HCT116 (cell line): ENCODE results near the gene C9orf85. TPM values are rescaled to one million over a fixed set of nuclear protein-coding genes. Genes with fewer than 3 reads are reported as not detected.

ENCODE experiments used
- ATAC-seq: fragments of 200-7000 bp; cut with Tn5 transposase; 2 replicates; pipeline ENCODE4 v1.9.1; 2020; ENCODE audit warnings: mild to moderate bottlenecking, moderate library complexity
- BruUV-seq: library from RNA; stranded (reverse); fragments of 400-500 nt; replicated peaks from 2 replicates; lab custom pipeline; 2021; lab: Mats Ljungman, UMichigan
- CTCF ChIA-PET: fragments of 300-600 bp; sonication (Branson Sonifier 250); formaldehyde crosslinking; loops from one replicate; lab custom pipeline; 2021; ENCODE audit warnings: antibody characterized with exemption; lab: Charles Lee
- POLR2A ChIA-PET: fragments of 300-600, 350-600 bp; sonication (Branson Sonifier 250); formaldehyde crosslinking; loops from one replicate; lab custom pipeline; 2021; ENCODE audit warnings: antibody characterized with exemption; lab: Charles Lee
- RAD21 ChIA-PET, 2 experiments: fragments of 300-600 bp; sonication (Branson Sonifier 250); formaldehyde crosslinking; loops; one replicate each; lab custom pipeline; 2023; ENCODE audit warnings: low total read pairs in 2 of 2; ENCODE audit not compliant: uncharacterized antibody in 2 of 2, unreplicated experiment in 2 of 2, low non-redundant PET in 1 of 2; lab: Charles Lee
- DNase-seq: peaks from one replicate; pipeline ENCODE4 v3.0.0-alpha.2; 2010; ENCODE audit warnings: low read depth, low spot score
- H2AFZ ChIP-seq: fragments of 200-600 bp; shearing (Covaris generic), sonication (generic); 2 replicates; pipeline ENCODE4 v1.6.1; 2017; ENCODE audit warnings: low read depth, mixed run types, mixed read lengths, antibody characterized with exemption, low read length; ENCODE audit not compliant: poor library complexity, severe bottlenecking
- H3K27ac ChIP-seq: 2 replicates; pipeline ENCODE4 v1.5.1; 2012; ENCODE audit warnings: low read depth, low read length
- H3K27me3 ChIP-seq: fragments of 200-600 bp; sonication (generic); 2 replicates; pipeline ENCODE4 v1.6.1; 2016; ENCODE audit warnings: mixed run types, low read length, mixed read lengths; ENCODE audit not compliant: insufficient read depth
- H3K36me3 ChIP-seq, 2 experiments: fragments of 200-500 bp in 1 of 2; fragments of 200-600 bp in 1 of 2; sonication (Bioruptor generic) in 1 of 2; sonication (generic) in 1 of 2; 2 replicates each; pipeline versions ENCODE4 v1.5.1 to v1.6.1; 2014 to 2016; ENCODE audit warnings: low read length in 2 of 2, inconsistent platforms in 1 of 2, mixed read lengths in 1 of 2, mixed run types in 1 of 2; ENCODE audit not compliant: insufficient read depth in 2 of 2, control insufficient read depth in 1 of 2
- H3K4me1 ChIP-seq, 2 experiments: fragments of 200-600 bp in 1 of 2; sonication (generic) in 1 of 2; 2 replicates each; pipeline versions ENCODE4 v1.5.1 to v1.6.1; 2012 to 2017; ENCODE audit warnings: low read length in 2 of 2, inconsistent platforms in 1 of 2, mild to moderate bottlenecking in 1 of 2, mixed read lengths in 1 of 2, mixed run types in 1 of 2, moderate library complexity in 1 of 2; ENCODE audit not compliant: insufficient read depth in 2 of 2, control insufficient read depth in 1 of 2
- H3K4me2 ChIP-seq: fragments of 200-600 bp; sonication (generic); 2 replicates; pipeline ENCODE4 v1.6.1; 2017; ENCODE audit warnings: mixed run types, low read length, mixed read lengths
- H3K4me3 ChIP-seq, 2 experiments: fragments of 200-600 bp in 1 of 2; sonication (generic) in 1 of 2; replicated peaks in 1 of 2; 2 replicates each; pipeline ENCODE4 v1.5.1; 2011 to 2016; ENCODE audit warnings: low read length in 2 of 2, control low read depth in 1 of 2, low read depth in 1 of 2, mild to moderate bottlenecking in 1 of 2, mixed read lengths in 1 of 2, mixed run types in 1 of 2
- H3K79me2 ChIP-seq: fragments of 200-600 bp; sonication (generic); 2 replicates; pipeline ENCODE4 v1.6.1; 2017; ENCODE audit warnings: mild to moderate bottlenecking, mixed run types, low read length, moderate library complexity, mixed read lengths; ENCODE audit not compliant: insufficient read depth
- H3K9ac ChIP-seq: fragments of 200-600 bp; sonication (generic); 2 replicates; pipeline ENCODE4 v1.6.1; 2016; ENCODE audit warnings: low read length, mixed read lengths
- H3K9me2 ChIP-seq: fragments of 200-600 bp; sonication (generic), shearing (Covaris generic); 2 replicates; pipeline ENCODE4 v1.6.1; 2017; ENCODE audit warnings: mixed run types, mild to moderate bottlenecking, moderate library complexity; ENCODE audit not compliant: insufficient read depth
- H3K9me3 ChIP-seq, 2 experiments: fragments of 200-500 bp in 1 of 2; fragments of 200-600 bp in 1 of 2; sonication (Bioruptor generic) in 1 of 2; sonication (generic) in 1 of 2; 2 replicates each; pipeline ENCODE4 v1.6.1; 2014 to 2017; ENCODE audit warnings: low read length in 2 of 2, mixed read lengths in 2 of 2, inconsistent platforms in 1 of 2, low read depth in 1 of 2, mild to moderate bottlenecking in 1 of 2, mixed run types in 1 of 2, moderate library complexity in 1 of 2; ENCODE audit not compliant: control insufficient read depth in 1 of 2, insufficient read depth in 1 of 2
- H4K20me1 ChIP-seq: fragments of 200-600 bp; sonication (generic), shearing (Covaris generic); 2 replicates; pipeline ENCODE4 v1.6.1; 2017; ENCODE audit warnings: mixed run types, mild to moderate bottlenecking, moderate library complexity; ENCODE audit not compliant: insufficient read depth
- CEBPB ChIP-seq: IDR thresholded peaks from 2 replicates; pipeline ENCODE4 v1.6.1; 2012; ENCODE audit warnings: low read depth
- EGR1 ChIP-seq: IDR thresholded peaks from 2 replicates; pipeline ENCODE4 v1.6.1; 2012; ENCODE audit warnings: low read depth
- EZH2 ChIP-seq: fragments of 200-600 bp; sonication (generic); IDR thresholded peaks from 2 replicates; pipeline ENCODE4 v1.6.1; 2017; ENCODE audit warnings: antibody characterized with exemption, mixed run types
- EZH2phosphoT487 ChIP-seq: fragments of 200-600 bp; IDR thresholded peaks from 2 replicates; pipeline ENCODE4 v1.6.1; 2018; ENCODE audit warnings: antibody characterized with exemption, borderline replicate concordance
- FOSL1 ChIP-seq: IDR thresholded peaks from 2 replicates; pipeline ENCODE4 v1.6.1; 2012; ENCODE audit warnings: low read depth
- POLR2A ChIP-seq: IDR thresholded peaks from 2 replicates; pipeline ENCODE4 v1.7.0; 2011; ENCODE audit warnings: borderline replicate concordance; ENCODE audit not compliant: insufficient read depth, insufficient read length; ENCODE audit errors: extremely low read depth
- REST ChIP-seq: IDR thresholded peaks from 2 replicates; pipeline ENCODE4 v1.6.1; 2012; ENCODE audit warnings: low read depth
- SIN3A ChIP-seq: IDR thresholded peaks from 2 replicates; pipeline ENCODE4 v1.6.1; 2012; ENCODE audit warnings: low read depth
- SP1 ChIP-seq: IDR thresholded peaks from 2 replicates; pipeline ENCODE4 v1.6.1; 2012; ENCODE audit warnings: low read depth
- SRF ChIP-seq: IDR thresholded peaks from 2 replicates; pipeline ENCODE4 v1.6.1; 2012; ENCODE audit warnings: low read depth
- TCF7L2 ChIP-seq: IDR thresholded peaks from 2 replicates; pipeline ENCODE4 v1.7.0; 2011; ENCODE audit warnings: borderline replicate concordance, inconsistent platforms; ENCODE audit not compliant: insufficient read depth, insufficient read length; ENCODE audit errors: extremely low read depth
- ZBTB33 ChIP-seq: IDR thresholded peaks from 2 replicates; pipeline ENCODE4 v1.6.1; 2011; ENCODE audit warnings: mild to moderate bottlenecking, low read length, moderate library complexity; ENCODE audit not compliant: insufficient replicate concordance; ENCODE audit errors: extremely low read depth
- intact Hi-C: fragments of 100-400 bp; cut with micrococcal nuclease; formaldehyde crosslinking; loops from 2 replicates; pipeline ENCODE4 v1.10.0; 2022
- total RNA-seq: library from RNA; stranded (reverse); gene quantifications from one replicate; pipeline ENCODE4 v1.2.1, GENCODE V29; 2021; ENCODE audit not compliant: unreplicated experiment

Gene C9orf85
- total RNA-seq, 1 experiment from 2014 or later, result 12.4 TPM

GRCh38 chr9:71980266-71981190 is 69.1 kb downstream of the C9orf85 start (continued):
- no peak for TF ChIP-seq REST

GRCh38 chr9:71981944-71982343 is 70.5 kb downstream of the C9orf85 start:
- ChIA-PET CTCF (no interaction called here), RAD21 (no interaction called here), POLR2A (no interaction called here)
- H3K4me3 ChIP-seq, result no peak overlapping the region
- no peak overlapping the region for H2AFZ ChIP-seq
- peaks cover 0 to 6% of the 10 kb centered on the region in 2 experiments; a peak in 2 of 4 replicates for H3K4me1 ChIP-seq
- no peaks in the 10 kb centered on the region for H3K79me2 ChIP-seq
- no peak overlapping the region for H3K4me2 ChIP-seq
- no peaks in the 10 kb centered on the region for H3K27me3 ChIP-seq
- ATAC-seq (no peak), DNase-seq (no peak)
- no peaks in the 10 kb centered on the region for H3K9me2 ChIP-seq
- BruUV-seq, result no TSS peak
- no peak overlapping the region for H3K27ac ChIP-seq
- H4K20me1 ChIP-seq, result no peaks in the 10 kb centered on the region
- no peaks in the 10 kb centered on the region for H3K9me3 ChIP-seq
- no peak overlapping the region for H3K9ac ChIP-seq
- intact Hi-C loops, result no loop called here
- H3K36me3 ChIP-seq, result no peaks in the 10 kb centered on the region
- TF ChIP-seq REST, result no peak
- no peak for TF ChIP-seq ZBTB33
- TF ChIP-seq CEBPB, result no peak
- TF ChIP-seq SRF, result no peak
- no peak for TF ChIP-seq SP1
- no peak for TF ChIP-seq EZH2phosphoT487
- no peak for TF ChIP-seq FOSL1
- no peak for TF ChIP-seq POLR2A
- TF ChIP-seq TCF7L2, result no peak
- TF ChIP-seq EGR1, result no peak
- TF ChIP-seq EZH2, result no peak
- TF ChIP-seq SIN3A, result no peak
